Measurements from ENCODE around the gene NLN. TPM values are rescaled to one million over a fixed set of nuclear protein-coding genes. Genes with fewer than 3 reads are reported as not detected.

The NLN gene
- total RNA-seq, 1 donor from 2014 or later: 45.8 TPM

DNA sequence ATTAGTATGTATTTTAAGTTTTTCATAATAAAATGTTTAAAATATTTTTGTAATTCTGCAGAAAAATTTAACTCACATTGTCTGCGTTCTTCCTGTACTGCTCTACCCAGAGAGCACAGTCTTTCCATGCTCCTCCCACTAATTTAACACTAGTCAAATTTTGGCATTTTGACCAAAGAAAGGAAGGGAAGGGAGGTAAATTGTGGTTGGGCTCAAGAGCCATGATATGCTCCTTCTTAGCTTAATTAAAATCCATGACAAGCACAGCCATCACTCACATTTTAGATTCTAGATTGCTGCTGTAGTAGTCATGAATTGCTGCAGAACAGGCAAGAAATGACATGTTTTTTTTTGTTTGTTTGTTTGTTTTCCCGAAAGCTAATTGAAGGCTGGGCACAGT is 98.4 kb downstream of the NLN start:
- no peaks in the 10 kb centered on the region for H3K9me3 Mint-ChIP-seq (ENCODE audit: unreplicated experiment)
- no peak for DNase-seq (ENCODE audit: low spot score)
- peaks cover 11% of the 10 kb centered on the region for H3K36me3 Mint-ChIP-seq (ENCODE audit: low read depth, unreplicated experiment)
- no peak overlapping the region for H3K4me3 Mint-ChIP-seq (ENCODE audit: unreplicated experiment)
- no peak overlapping the region for H3K27ac Mint-ChIP-seq (ENCODE audit: unreplicated experiment)
- H3K4me1 Mint-ChIP-seq (ENCODE audit: unreplicated experiment): peaks cover 9% of the 10 kb centered on the region
- TF ChIP-seq, protein P1, sequence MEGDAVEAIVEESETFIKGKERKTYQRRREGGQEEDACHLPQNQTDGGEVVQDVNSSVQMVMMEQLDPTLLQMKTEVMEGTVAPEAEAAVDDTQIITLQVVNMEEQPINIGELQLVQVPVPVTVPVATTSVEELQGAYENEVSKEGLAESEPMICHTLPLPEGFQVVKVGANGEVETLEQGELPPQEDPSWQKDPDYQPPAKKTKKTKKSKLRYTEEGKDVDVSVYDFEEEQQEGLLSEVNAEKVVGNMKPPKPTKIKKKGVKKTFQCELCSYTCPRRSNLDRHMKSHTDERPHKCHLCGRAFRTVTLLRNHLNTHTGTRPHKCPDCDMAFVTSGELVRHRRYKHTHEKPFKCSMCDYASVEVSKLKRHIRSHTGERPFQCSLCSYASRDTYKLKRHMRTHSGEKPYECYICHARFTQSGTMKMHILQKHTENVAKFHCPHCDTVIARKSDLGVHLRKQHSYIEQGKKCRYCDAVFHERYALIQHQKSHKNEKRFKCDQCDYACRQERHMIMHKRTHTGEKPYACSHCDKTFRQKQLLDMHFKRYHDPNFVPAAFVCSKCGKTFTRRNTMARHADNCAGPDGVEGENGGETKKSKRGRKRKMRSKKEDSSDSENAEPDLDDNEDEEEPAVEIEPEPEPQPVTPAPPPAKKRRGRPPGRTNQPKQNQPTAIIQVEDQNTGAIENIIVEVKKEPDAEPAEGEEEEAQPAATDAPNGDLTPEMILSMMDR (IDR thresholded peaks at IDR 0.05; ENCODE audit: unreplicated experiment): no peak
- peaks cover 1% of the 10 kb centered on the region for H3K27me3 Mint-ChIP-seq (ENCODE audit: unreplicated experiment)

DNA sequence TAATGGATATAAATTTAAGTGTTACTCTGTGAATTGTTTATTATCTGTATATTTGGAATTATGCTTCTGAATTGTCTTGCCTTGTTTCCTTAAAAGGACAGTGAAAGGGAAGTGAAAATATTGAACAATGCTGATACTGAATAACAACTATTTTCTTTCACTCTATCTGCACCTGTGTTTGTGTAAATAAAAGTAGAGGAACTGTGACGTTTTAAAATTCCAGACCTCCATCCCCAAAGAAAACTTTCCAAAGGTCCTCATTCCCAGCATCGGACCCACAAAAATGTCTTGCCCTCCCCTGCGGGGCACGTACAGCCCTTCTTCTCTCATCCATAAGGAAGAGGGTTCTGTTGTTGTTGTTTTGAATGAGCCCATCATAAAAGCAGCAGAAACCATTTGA is 100.0 kb downstream of the NLN start:
- H3K4me1 Mint-ChIP-seq (ENCODE audit: unreplicated experiment): peaks cover 12% of the 10 kb centered on the region
- H3K36me3 Mint-ChIP-seq (ENCODE audit: low read depth, unreplicated experiment): peaks cover 7% of the 10 kb centered on the region
- TF ChIP-seq, protein P1 (IDR thresholded peaks at IDR 0.05; ENCODE audit: unreplicated experiment): no peak
- DNase-seq (ENCODE audit: low spot score): no peak
- no peaks in the 10 kb centered on the region for H3K9me3 Mint-ChIP-seq (ENCODE audit: unreplicated experiment)
- H3K27ac Mint-ChIP-seq (ENCODE audit: unreplicated experiment): no peak overlapping the region
- no peak overlapping the region for H3K4me3 Mint-ChIP-seq (ENCODE audit: unreplicated experiment)
- H3K27me3 Mint-ChIP-seq (ENCODE audit: unreplicated experiment): peaks cover 1% of the 10 kb centered on the region

DNA sequence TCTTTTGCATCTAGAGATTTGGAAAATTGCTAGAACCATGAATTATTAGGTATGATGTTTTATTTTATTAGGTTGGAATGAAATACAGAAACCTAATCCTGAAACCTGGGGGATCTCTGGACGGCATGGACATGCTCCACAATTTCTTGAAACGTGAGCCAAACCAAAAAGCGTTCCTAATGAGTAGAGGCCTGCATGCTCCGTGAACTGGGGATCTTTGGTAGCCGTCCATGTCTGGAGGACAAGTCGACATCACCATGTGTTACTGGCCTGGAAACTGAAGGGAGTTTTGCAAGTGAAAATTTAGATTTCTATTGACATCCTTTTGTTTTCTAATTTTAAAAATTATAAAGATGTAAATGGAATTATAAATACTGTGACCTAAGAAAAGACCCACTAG is 100.7 kb downstream of the NLN start:
- Mint-ChIP-seq H3K4me3 (ENCODE audit: unreplicated experiment) (no peak overlapping the region), H3K27ac (ENCODE audit: unreplicated experiment) (no peak overlapping the region), H3K9me3 (ENCODE audit: unreplicated experiment) (no peaks in the 10 kb centered on the region), H3K36me3 (ENCODE audit: low read depth, unreplicated experiment) (peaks cover 7% of the 10 kb centered on the region), H3K27me3 (ENCODE audit: unreplicated experiment) (peaks cover 1% of the 10 kb centered on the region), H3K4me1 (ENCODE audit: unreplicated experiment) (peaks cover 12% of the 10 kb centered on the region)
- TF ChIP-seq, protein P1 (IDR thresholded peaks at IDR 0.05; ENCODE audit: unreplicated experiment): no peak
- DNase-seq (ENCODE audit: low spot score): no peak

DNA sequence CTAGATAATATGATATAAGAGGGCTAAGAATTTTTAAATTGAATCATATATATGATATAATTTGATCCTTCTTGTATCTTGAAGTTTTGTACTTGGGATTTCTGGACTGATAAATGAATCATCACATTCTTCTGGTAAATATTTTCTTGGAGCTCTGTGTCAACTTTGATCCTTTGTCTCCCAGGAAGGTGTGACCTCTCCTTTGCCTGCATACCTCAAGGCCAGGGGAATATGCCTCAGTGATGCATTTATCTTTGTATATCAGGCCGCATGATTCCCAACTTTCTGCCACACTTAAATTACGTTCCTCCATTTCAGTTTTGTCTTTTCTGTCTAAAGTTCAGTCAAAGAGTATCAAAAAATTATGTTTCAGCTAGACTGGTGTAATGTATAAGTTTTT is 101.2 kb downstream of the NLN start:
- Mint-ChIP-seq H3K36me3 (ENCODE audit: low read depth, unreplicated experiment) (peaks cover 7% of the 10 kb centered on the region), H3K4me3 (ENCODE audit: unreplicated experiment) (no peak overlapping the region), H3K27ac (ENCODE audit: unreplicated experiment) (no peak overlapping the region), H3K4me1 (ENCODE audit: unreplicated experiment) (peaks cover 12% of the 10 kb centered on the region), H3K27me3 (ENCODE audit: unreplicated experiment) (peaks cover 1% of the 10 kb centered on the region), H3K9me3 (ENCODE audit: unreplicated experiment) (no peaks in the 10 kb centered on the region)
- TF ChIP-seq, protein P1 (IDR thresholded peaks at IDR 0.05; ENCODE audit: unreplicated experiment): no peak
- DNase-seq (ENCODE audit: low spot score): no peak

DNA sequence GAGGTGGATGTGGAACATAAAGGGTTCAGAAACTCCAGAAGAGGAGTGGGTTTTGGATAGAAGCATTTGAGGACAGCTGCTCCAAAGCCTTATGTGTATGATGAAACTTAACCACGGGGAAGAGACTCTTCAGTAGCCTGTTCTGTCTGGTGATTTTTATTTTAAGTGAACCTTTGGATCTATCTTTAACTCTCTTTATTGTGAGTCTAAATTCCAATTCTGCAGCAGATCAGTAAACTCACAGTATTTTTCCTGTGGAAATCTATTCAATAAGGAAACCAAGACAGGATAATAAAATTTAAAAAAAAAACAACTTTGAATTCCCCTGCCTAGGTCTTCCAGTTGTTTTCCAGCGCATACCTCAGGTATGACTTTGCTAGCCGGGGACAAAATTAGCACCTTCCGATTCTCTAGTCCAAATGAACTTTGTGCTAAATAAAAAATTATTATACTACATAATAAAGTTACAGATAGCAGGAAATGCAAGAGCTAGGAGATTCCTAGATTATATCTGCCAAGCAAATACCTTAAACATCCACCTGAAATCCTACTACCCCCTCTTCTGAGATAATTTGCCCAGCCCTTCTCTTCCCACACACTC is 101.9 kb downstream of the NLN start:
- no peak overlapping the region for H3K4me3 Mint-ChIP-seq (ENCODE audit: unreplicated experiment)
- no peak for DNase-seq (ENCODE audit: low spot score)
- no peak overlapping the region for H3K27ac Mint-ChIP-seq (ENCODE audit: unreplicated experiment)
- H3K27me3 Mint-ChIP-seq (ENCODE audit: unreplicated experiment): peaks cover 1% of the 10 kb centered on the region
- H3K36me3 Mint-ChIP-seq (ENCODE audit: low read depth, unreplicated experiment): peaks cover 7% of the 10 kb centered on the region
- TF ChIP-seq, protein P1 (IDR thresholded peaks at IDR 0.05; ENCODE audit: unreplicated experiment): no peak
- H3K4me1 Mint-ChIP-seq (ENCODE audit: unreplicated experiment): peaks cover 12% of the 10 kb centered on the region
- no peaks in the 10 kb centered on the region for H3K9me3 Mint-ChIP-seq (ENCODE audit: unreplicated experiment)

Measured in endothelial cell (in vitro differentiated cells).